GM12875 (cell line): ENCODE measurements around the gene PCCA.
A peak's percentile ranks its signal among the peaks of the same experiment; 100 is the strongest.

Experiments used
- H3K4me3 ChIP-seq: one replicate; pipeline ENCODE4 v1.5.1; 2011; ENCODE audit warnings: low read depth, low read length, control low read depth
- TF ChIP-seq, protein P1 (sequence below): IDR thresholded peaks from 2 replicates; pipeline ENCODE4 v1.5.1; 2011; ENCODE audit warnings: low read depth, mild to moderate bottlenecking, control low read depth, inconsistent platforms, low read length, moderate library complexity, borderline replicate concordance; ENCODE audit not compliant: insufficient read depth

The PCCA gene

DNA sequence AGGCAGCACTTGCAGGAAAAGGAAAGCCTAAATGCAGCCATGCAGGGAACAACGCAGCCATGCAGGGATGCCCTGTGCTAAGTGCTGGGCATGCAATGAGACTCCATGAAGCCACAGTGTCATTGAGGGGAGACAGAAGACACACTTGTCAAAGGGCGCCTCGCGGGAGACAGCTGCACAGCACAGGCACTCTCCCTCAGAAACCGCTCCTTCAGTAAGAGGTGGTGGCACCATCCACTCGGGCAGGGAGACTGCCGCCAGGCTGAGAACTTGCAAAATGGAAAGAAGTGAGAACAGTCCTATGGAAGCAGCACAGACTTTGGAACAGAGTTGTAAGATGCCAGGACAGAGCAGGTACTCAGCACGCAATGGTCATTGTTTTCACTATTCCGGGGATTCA, 448.6 kb downstream of the PCCA start:
- TF ChIP-seq, protein P1, sequence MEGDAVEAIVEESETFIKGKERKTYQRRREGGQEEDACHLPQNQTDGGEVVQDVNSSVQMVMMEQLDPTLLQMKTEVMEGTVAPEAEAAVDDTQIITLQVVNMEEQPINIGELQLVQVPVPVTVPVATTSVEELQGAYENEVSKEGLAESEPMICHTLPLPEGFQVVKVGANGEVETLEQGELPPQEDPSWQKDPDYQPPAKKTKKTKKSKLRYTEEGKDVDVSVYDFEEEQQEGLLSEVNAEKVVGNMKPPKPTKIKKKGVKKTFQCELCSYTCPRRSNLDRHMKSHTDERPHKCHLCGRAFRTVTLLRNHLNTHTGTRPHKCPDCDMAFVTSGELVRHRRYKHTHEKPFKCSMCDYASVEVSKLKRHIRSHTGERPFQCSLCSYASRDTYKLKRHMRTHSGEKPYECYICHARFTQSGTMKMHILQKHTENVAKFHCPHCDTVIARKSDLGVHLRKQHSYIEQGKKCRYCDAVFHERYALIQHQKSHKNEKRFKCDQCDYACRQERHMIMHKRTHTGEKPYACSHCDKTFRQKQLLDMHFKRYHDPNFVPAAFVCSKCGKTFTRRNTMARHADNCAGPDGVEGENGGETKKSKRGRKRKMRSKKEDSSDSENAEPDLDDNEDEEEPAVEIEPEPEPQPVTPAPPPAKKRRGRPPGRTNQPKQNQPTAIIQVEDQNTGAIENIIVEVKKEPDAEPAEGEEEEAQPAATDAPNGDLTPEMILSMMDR: no peak
- H3K4me3 ChIP-seq: no peak overlapping the region

DNA sequence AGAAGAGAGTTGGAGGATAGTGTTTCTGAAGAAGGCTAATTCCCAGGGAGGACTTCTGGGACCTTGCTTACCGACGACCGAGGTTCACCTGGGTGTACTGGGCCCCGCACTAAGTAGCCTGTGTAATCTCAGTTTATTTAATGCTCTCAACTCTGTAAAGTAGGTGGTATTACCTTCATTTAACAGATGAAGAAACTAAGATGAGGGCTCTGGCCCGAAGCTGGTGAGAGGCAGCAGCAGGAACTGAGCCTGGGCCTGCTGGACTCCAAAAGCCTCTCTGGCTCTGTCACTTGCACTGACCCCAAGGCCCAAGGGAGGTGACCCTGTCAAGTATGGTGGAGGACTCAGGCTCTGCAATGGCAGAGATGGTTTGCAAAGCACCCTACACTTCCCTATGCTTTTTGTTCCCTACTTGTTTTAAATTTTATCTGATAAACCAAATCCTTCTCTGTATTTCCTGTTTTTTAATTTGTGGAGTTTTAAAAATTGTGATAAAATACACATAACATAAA, 449.1 kb downstream of the PCCA start:
- TF ChIP-seq, protein P1: no peak
- no peak overlapping the region for H3K4me3 ChIP-seq

DNA sequence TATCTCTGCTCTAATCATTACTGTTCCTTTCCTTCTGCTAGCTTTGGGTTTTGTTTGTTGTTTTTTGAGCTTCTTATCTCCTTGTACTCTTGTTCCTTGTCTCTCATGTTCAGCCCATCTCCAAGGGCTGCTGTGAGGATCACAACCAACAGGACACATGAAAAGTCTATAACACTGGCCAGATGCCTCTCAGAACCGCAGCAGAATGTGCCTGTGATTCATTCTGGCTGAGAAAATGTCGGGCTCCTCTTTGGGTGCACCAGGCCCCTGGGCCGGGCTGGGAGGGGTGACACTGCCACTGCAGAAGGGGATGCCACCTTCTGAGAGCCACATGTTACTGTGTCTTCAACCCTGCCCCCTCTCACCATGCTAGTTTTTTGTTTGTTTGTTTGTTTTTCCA, 451.7 kb downstream of the PCCA start:
- no peak overlapping the region for H3K4me3 ChIP-seq
- TF ChIP-seq, protein P1: no peak

DNA sequence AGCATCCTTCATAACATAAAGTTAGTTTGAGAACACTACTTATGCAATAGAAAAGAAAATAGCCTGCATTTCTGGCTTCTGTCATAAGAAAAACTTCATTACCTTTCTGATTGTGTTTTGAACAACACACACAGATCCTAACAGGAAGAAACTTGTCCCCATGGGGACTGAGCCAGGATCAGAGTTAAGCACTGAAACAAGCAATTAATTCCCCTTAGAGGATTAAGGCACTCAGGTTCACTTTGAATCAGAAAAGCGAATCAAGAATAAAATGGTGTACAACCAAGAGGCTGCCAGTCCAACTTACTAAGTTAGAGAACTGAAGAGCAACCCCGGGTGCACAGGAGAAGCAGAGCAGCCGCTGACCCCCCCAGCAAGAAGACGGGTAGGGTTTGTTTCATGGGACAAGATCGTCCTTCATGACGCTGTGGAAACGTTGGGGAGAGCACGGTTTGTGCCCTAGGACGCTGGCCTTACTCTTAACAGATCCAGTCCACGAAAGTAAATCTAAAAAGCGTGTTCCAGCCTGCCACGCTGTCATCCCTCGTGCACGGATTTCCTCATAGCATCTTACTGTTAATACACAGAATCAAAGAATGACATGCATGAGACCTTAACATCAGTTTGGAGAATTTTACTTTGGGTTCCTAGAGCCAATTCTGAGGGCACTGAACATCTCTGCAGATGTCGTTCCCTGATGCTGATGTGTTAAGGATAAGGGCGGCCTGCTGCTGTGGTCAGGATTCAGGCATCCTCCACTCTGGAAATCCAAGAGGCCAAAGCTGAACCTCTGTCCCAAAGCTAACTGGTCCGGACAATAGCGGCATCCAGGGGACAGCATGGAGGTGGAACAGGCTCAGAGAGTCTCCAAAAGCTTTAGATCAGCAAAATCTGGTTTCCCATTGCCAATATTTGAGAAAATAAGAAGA, 453.3 kb downstream of the PCCA start:
- H3K4me3 ChIP-seq: no peak overlapping the region
- TF ChIP-seq, protein P1: no peak

DNA sequence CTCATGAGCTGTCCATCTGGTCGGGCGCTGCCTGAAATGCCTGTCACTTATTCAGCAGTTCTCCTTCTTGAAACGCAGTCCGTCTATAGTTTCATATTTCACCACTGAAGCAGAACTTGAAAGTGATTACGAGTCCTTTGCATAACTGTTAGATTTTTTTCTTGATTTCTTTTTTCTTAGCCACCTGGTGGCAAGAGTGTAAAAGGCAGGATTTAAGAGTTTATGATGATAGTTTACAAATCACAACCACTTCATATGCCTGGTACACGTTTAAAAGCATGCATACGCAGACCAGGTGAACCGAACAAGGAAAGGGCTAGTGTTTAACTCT, 453.9 kb downstream of the PCCA start:
- TF ChIP-seq, protein P1: peak; percentile 29; the same call in 1 of the 2 replicates
- no peak overlapping the region for H3K4me3 ChIP-seq

DNA sequence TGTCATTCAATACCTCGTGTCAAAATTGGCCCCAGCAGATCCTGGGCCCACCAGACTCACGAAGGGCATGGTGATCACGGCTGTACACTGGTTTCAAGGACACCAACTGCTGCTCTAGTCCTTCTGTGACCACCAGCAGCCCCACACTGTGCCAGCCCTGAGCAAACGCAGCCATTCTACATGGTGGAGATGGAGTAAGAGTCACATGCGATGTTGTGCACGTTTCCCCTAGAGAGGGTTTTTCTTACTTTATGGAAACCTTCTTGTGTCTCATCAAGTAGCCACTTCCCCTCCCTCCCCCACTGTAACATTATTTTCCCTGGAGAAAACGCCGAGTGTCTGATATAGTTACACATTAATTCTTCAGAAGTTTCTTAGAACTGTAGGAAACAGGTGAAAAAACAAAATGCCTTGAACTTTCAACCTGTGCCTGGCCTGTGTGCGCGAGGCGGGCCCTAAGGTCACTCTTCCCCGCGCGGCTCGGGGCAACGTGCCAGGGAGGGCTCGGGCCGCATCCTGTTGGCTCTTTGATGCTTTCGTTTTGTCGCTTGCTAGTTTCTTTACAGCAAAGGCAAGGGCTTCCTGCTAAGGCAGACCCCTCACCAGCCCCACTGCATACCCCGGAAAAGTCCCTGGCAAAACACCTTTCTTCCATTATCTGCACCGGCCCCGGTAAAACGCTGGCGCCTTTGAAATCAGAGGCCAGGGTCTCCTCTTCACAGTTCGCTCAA, 455.1 kb downstream of the PCCA start:
- TF ChIP-seq, protein P1: no peak
- no peak overlapping the region for H3K4me3 ChIP-seq
